Measurements from ENCODE around the gene BLNK.

- TF ChIP-seq EP300 (IDR thresholded peaks at IDR 0.05) (no peak), CTCF (IDR thresholded peaks at IDR 0.05) (no peak), POLR2A (IDR thresholded peaks at IDR 0.05) (no peak)
Observed at GRCh38 chr10:96263669-96264068, 7.7 kb downstream of the BLNK start.
